ENCODE results near the gene PHLDA3. TPM values are rescaled to one million over a fixed set of nuclear protein-coding genes. Genes with fewer than 3 reads are reported as not detected.

The PHLDA3 gene
- polyA plus RNA-seq, 2 of the 4 experiments (the other 2 are of a cell fraction): 40.5 to 91.1 TPM

GRCh38 chr1:201485184-201485774 lies 16.3 kb upstream of the PHLDA3 start:
- FAIRE-seq (no peak), ATAC-seq (no peak), DNase-seq (ENCODE audit: low read depth in 1 of 2, low spot score in 1 of 2) (no peak)
- ChIA-PET POLR2A (interaction anchor here (1.2 kb wide), 1 partner anchor 17 kb away, joined by 3 read pairs; no protein-coding TSS in a partner anchor), CTCF (interaction anchor here (0.8 to 34.3 kb wide), 5 partner anchors 29 to 49 kb away, joined by 3 to 1452 read pairs (median 24); partner anchors contain the start of gene CSRP1)
- Histone ChIP-seq H3K4me3 (no peak overlapping the region), H3K4me2 (no peak overlapping the region), H3K9me3 (no peaks in the 10 kb centered on the region), H3K27ac (peak overlapping the region in 1 of 2 experiments; percentile 68; a peak in 3 of 6 replicates), H3K4me1 (peaks cover 70% of the 10 kb centered on the region)
- TF ChIP-seq FOSL2 (IDR thresholded peaks at IDR 0.05) (no peak), FOSL2 (CRISPR knock-in tag; IDR thresholded peaks at IDR 0.05) (no peak), EHF (CRISPR knock-in tag; IDR thresholded peaks at IDR 0.05) (no peak), HEYL (CRISPR knock-in tag; IDR thresholded peaks at IDR 0.05) (no peak), FOXS1 (CRISPR knock-in tag; IDR thresholded peaks at IDR 0.05) (no peak), RARB (CRISPR knock-in tag; IDR thresholded peaks at IDR 0.05) (no peak), CHD4 (IDR thresholded peaks at IDR 0.05; ENCODE audit: borderline replicate concordance) (no peak), TFCP2L1 (CRISPR knock-in tag; IDR thresholded peaks at IDR 0.05) (no peak), EP300 (IDR thresholded peaks at IDR 0.05) (no peak), HES2 (IDR thresholded peaks at IDR 0.05) (no peak), POLR2A (IDR thresholded peaks at IDR 0.05; ENCODE audit: low read length) (no peak), ATOH8 (CRISPR knock-in tag; IDR thresholded peaks at IDR 0.05; ENCODE audit: low read depth) (no peak), BCL3 (IDR thresholded peaks at IDR 0.05) (no peak), SMC3 (IDR thresholded peaks at IDR 0.05) (no peak), REST (IDR thresholded peaks at IDR 0.05) (no peak), MAZ (IDR thresholded peaks at IDR 0.05; ENCODE audit: borderline replicate concordance, low read depth, low read length) (no peak), CBX8 (IDR thresholded peaks at IDR 0.05) (no peak), SREBF2 (IDR thresholded peaks at IDR 0.05) (no peak)
- 100% methylated on average over 4 of the region's 4 CpGs for WGBS (ENCODE audit: missing lambda C conversion rate)

DNA sequence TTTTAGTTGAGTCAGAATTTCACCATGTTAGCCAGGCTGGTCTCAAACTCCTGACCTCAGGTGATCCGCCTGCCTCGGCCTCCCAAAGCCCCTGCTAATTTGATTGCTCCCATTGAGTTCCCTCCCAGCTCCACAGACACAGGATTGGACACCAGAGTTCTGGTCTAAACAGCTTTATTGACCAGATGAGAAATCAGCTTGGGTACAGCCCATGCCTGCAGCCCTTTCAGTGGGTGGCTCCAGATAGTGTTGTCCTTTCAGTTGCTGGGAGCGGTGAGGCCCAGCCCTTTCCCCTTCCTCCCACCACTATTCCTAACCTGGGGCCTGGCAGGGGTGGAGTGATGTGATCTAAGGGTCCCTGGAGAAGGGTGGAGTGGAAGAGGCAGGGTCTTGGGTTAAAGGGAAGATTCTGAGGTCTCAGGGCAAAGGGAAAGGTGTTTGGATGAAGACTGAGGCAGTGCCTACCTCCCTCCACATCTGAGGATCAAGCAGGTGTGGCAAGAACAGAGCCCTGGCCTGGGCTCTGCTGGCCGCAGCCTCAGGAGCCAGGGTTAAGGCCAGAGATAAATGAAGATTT lies 14.5 kb upstream of the PHLDA3 start:
- Histone ChIP-seq H3K4me3 (no peak overlapping the region), H3K9me3 (no peaks in the 10 kb centered on the region), H3K4me2 (no peak overlapping the region), H3K27ac (peak overlapping the region in 1 of 2 experiments; percentile 86; a peak in 3 of 6 replicates), H3K4me1 (peaks cover 59% of the 10 kb centered on the region)
- WGBS (ENCODE audit: missing lambda C conversion rate): 97% methylated on average over 4 of the region's 4 CpGs
- ChIA-PET CTCF (interaction anchor here (0.7 to 34.3 kb wide), 8 partner anchors 17 to 226 kb away, joined by 3 to 1452 read pairs (median 48); partner anchors contain the start of genes CSRP1 and PHLDA3), POLR2A (interaction anchor here (3.4 to 3.7 kb wide), 3 partner anchors 24 to 35 kb away, joined by 19 to 32 read pairs (median 19); partner anchors contain the start of gene CSRP1)
- DNase-seq (ENCODE audit: low read depth in 1 of 2, low spot score in 1 of 2) (no peak), FAIRE-seq (no peak), ATAC-seq (no peak)
- peak; percentile 35; the same call in 1 of the 2 replicates for TF ChIP-seq HOXA7 (CRISPR knock-in tag; IDR thresholded peaks at IDR 0.05)
- TF ChIP-seq KDM5A (IDR thresholded peaks at IDR 0.05): no peak
- TF ChIP-seq POLR2AphosphoS2 (conservative IDR thresholded peaks at IDR 0.05; ENCODE audit: low read length): peak; percentile 59; the same call in 1 of the 2 replicates

Data from A549 (cell line).